ENCODE data around the gene LRRC41. TPM values are rescaled to one million over a fixed set of nuclear protein-coding genes. Genes with fewer than 3 reads are reported as not detected.

Gene LRRC41, protein sequence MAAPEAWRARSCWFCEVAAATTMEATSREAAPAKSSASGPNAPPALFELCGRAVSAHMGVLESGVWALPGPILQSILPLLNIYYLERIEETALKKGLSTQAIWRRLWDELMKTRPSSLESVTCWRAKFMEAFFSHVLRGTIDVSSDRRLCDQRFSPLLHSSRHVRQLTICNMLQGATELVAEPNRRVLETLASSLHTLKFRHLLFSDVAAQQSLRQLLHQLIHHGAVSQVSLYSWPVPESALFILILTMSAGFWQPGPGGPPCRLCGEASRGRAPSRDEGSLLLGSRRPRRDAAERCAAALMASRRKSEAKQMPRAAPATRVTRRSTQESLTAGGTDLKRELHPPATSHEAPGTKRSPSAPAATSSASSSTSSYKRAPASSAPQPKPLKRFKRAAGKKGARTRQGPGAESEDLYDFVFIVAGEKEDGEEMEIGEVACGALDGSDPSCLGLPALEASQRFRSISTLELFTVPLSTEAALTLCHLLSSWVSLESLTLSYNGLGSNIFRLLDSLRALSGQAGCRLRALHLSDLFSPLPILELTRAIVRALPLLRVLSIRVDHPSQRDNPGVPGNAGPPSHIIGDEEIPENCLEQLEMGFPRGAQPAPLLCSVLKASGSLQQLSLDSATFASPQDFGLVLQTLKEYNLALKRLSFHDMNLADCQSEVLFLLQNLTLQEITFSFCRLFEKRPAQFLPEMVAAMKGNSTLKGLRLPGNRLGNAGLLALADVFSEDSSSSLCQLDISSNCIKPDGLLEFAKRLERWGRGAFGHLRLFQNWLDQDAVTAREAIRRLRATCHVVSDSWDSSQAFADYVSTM
- total RNA-seq = 10 to 100 TPM; 26.8 to 87.2 (median 60.3) TPM

DNA sequence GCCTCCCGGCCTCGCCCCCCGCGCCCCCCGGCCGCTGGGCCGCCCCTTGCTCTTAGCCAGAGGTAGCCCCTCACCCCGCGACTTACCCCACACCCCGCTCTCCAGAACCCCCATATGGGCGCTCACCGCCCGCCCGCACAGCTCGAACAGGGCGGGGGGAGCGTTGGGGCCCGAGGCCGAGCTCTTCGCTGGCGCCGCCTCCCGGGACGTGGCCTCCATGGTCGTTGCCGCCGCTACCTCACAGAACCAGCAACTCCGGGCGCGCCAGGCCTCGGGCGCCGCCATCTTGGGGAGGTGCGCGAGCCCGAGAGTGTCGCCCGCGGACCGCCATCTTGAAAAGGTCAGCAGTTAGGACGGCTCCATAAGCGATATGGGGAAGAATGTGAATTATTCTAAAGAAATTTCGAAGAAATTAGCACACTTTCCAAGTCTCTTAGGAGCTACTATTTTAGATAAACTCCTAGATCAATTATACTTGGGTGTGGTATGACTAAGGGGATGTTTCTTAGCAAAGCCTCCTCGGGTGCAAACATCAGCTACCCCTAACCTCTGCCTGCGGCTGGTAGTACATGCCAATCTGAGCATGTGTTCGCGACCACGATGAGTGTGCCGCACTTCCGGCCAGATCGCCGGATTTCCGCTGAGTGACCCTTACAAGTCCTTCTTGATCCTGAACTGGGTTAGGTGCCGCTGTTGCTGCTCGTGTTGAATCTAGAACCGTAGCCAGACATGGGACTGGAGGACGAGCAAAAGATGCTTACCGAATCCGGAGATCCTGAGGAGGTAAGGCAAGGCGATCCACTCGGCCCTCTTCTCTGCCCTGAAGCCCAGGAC, at the start of gene LRRC41, which contains the start of gene UQCRH:
Gene LRRC41 (minus strand): TSS at position 579 of the 834 bp plus-strand sequence. CDS start 294 bp downstream, at position 285.
Gene UQCRH (plus strand): TSS at position 661 of the 834 bp plus-strand sequence. CDS start 69 bp downstream, at position 730.
- peak; percentile 93 to 94 for DNase-seq
- Histone ChIP-seq H3K36me3 (no peaks in the 10 kb centered on the region), H3K27ac (peak within 1 kb of the TSS; percentile 95 to 96), H3K9me3 (no peaks in the 10 kb centered on the region), H3K27me3 (no peaks in the 10 kb centered on the region), H3K4me1 (peaks cover 10 to 17% of the 10 kb centered on the region in 2 donors), H3K4me3 (peak within 1 kb of the TSS; percentile 79 to 85)
- TF ChIP-seq POLR2A (IDR thresholded peaks at IDR 0.05) = peak; percentile 67 to 70
- TF ChIP-seq, protein P1, sequence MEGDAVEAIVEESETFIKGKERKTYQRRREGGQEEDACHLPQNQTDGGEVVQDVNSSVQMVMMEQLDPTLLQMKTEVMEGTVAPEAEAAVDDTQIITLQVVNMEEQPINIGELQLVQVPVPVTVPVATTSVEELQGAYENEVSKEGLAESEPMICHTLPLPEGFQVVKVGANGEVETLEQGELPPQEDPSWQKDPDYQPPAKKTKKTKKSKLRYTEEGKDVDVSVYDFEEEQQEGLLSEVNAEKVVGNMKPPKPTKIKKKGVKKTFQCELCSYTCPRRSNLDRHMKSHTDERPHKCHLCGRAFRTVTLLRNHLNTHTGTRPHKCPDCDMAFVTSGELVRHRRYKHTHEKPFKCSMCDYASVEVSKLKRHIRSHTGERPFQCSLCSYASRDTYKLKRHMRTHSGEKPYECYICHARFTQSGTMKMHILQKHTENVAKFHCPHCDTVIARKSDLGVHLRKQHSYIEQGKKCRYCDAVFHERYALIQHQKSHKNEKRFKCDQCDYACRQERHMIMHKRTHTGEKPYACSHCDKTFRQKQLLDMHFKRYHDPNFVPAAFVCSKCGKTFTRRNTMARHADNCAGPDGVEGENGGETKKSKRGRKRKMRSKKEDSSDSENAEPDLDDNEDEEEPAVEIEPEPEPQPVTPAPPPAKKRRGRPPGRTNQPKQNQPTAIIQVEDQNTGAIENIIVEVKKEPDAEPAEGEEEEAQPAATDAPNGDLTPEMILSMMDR (IDR thresholded peaks at IDR 0.05) = no peak
- intact Hi-C loops (cut with DNase I; ENCODE audit: low total_unique reads) = no loop called here

DNA sequence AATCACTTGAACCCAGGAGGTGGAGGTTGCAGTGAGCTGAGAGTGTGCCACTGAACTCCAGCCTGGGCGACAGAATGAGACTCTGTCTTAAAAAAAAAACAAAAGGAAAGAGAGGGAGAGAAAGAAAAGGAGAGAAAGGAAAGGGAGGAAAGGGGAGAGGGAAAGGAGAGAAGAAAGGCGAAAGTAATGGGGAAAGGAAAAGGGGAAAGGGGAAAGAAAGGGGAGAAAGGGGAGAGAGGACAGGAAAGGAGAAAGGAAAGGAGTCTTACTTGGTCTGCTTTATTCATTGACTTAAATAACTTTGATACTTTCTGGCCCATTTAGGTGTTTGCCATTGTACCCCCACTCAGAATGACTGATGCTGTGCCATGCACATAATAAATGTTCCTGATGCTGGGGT, 48.9 kb upstream of the LRRC41 start:
- no peak overlapping the region for H3K4me3 ChIP-seq

DNA sequence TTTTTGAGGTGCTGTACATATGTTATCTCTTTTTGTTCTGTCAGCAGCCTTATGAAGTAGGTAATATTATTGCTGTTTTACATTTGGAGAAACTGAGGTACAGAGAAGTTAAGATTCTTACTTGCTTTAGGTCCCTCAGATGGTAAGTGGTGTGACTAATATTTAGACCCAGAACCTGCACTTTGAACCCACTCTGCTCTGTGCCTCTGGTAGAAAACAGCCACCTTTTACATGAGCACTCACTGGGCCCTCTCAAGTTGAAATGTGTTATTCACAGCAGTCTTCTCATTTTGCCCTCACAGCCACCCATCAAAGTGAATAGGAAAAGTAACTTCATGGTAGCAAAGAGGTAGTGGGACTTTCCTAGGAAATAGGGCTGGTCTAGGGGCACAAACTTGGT, 41.9 kb upstream of the LRRC41 start:
- intact Hi-C loops (cut with DNase I; ENCODE audit: low total_unique reads) = no loop called here

More for the DNA sequence above, 48.9 kb upstream of the LRRC41 start:
- Histone ChIP-seq H3K27ac (no peak overlapping the region), H3K36me3 (no peaks in the 10 kb centered on the region), H3K9me3 (no peaks in the 10 kb centered on the region), H3K27me3 (no peaks in the 10 kb centered on the region), H3K4me1 (no peaks in the 10 kb centered on the region)
- no peak for DNase-seq
- intact Hi-C loops (cut with DNase I; ENCODE audit: low total_unique reads) = no loop called here
- TF ChIP-seq POLR2A (IDR thresholded peaks at IDR 0.05) = no peak
- TF ChIP-seq, protein P1 (IDR thresholded peaks at IDR 0.05) = no peak

DNA sequence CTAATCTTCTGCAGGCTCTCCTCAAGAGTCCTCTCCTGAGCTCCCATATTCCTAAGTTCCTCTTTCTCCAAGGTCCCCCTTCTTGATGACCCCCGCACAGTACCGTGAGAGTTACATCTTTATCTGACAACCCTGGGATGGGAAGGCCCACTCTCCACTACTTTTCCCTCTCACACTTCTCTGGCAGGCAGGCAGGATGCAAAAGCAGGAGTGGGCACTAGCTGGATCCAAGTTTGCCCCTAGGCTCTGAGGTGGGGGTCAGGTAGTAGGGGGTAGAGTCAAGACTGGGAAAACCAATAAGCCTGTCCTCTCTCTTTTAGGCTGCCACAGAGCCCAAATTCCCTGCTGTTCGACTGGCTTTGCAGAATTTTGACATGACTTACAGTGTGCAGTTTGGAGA, 41.1 kb upstream of the LRRC41 start:
- intact Hi-C loops (cut with DNase I; ENCODE audit: low total_unique reads) = no loop called here
- no peaks in the 10 kb centered on the region for H3K27me3 ChIP-seq
- no peaks in the 10 kb centered on the region for H3K9me3 ChIP-seq
- H3K36me3 ChIP-seq = no peaks in the 10 kb centered on the region
- H3K4me1 ChIP-seq = no peaks in the 10 kb centered on the region
- TF ChIP-seq, protein P1 (IDR thresholded peaks at IDR 0.05) = no peak
- no peak for TF ChIP-seq POLR2A (IDR thresholded peaks at IDR 0.05)
- DNase-seq = no peak
- H3K4me3 ChIP-seq = no peak overlapping the region
- H3K27ac ChIP-seq = no peak overlapping the region

More for the DNA sequence above, 41.9 kb upstream of the LRRC41 start:
- H3K36me3 ChIP-seq = no peaks in the 10 kb centered on the region
- H3K9me3 ChIP-seq = no peaks in the 10 kb centered on the region
- H3K27me3 ChIP-seq = no peaks in the 10 kb centered on the region
- H3K27ac ChIP-seq = no peak overlapping the region
- no peaks in the 10 kb centered on the region for H3K4me1 ChIP-seq
- no peak overlapping the region for H3K4me3 ChIP-seq
- TF ChIP-seq, protein P1 (IDR thresholded peaks at IDR 0.05) = no peak
- no peak for TF ChIP-seq POLR2A (IDR thresholded peaks at IDR 0.05)
- DNase-seq = no peak

All from uterus (tissue), 4 donors.